SU-DHL-6 (cell line): ENCODE measurements around the gene GPD2.

Experiments used
- H2AFZ ChIP-seq: fragments of 200-600 bp; sonication (generic); 2 replicates; pipeline ENCODE4 v1.6.1; 2014; ENCODE audit warnings: low read depth, mild to moderate bottlenecking, moderate library complexity, mixed read lengths, antibody characterized with exemption, low read length; ENCODE audit not compliant: severe bottlenecking
- H3F3A ChIP-seq: fragments of 200-600 bp; shearing (Covaris generic); 2 replicates; pipeline ENCODE4 v1.6.0; 2016; ENCODE audit warnings: antibody characterized with exemption, mild to moderate bottlenecking; ENCODE audit not compliant: insufficient read depth
- H3K27ac ChIP-seq: fragments of 200-600 bp; sonication (generic); 2 replicates; pipeline ENCODE4 v1.5.1; 2016; ENCODE audit warnings: low read depth, mild to moderate bottlenecking, low read length, moderate library complexity, mixed read lengths
- H3K27me3 ChIP-seq: fragments of 200-600 bp; sonication (generic), shearing (Covaris generic); 2 replicates; pipeline ENCODE4 v1.6.0; 2014; ENCODE audit warnings: mild to moderate bottlenecking, low read length
- H3K36me3 ChIP-seq: fragments of 200-600 bp; sonication (generic); 2 replicates; pipeline ENCODE4 v1.6.1; 2014; ENCODE audit warnings: mild to moderate bottlenecking, low read length, mixed read lengths
- H3K4me2 ChIP-seq: fragments of 300-600, 200-600 bp; shearing (Covaris generic), sonication (generic); 2 replicates; pipeline ENCODE4 v1.6.0; 2014; ENCODE audit warnings: low read length, low read depth, mild to moderate bottlenecking; ENCODE audit not compliant: poor library complexity, severe bottlenecking
- H3K4me3 ChIP-seq: fragments of 200-600 bp; sonication (generic); 2 replicates; pipeline ENCODE4 v1.5.1; 2014; ENCODE audit warnings: antibody characterized with exemption, low read length, mild to moderate bottlenecking, mixed read lengths; ENCODE audit not compliant: insufficient read depth, poor library complexity, severe bottlenecking
- H3K79me2 ChIP-seq: fragments of 200-600 bp; sonication (generic); 2 replicates; pipeline ENCODE4 v1.6.1; 2014; ENCODE audit warnings: mild to moderate bottlenecking, low read length, moderate library complexity; ENCODE audit not compliant: insufficient read depth
- H3K9ac ChIP-seq: fragments of 200-600 bp; sonication (generic); 2 replicates; pipeline ENCODE4 v1.7.0; 2014; ENCODE audit warnings: mild to moderate bottlenecking, low read length
- H3K9me2 ChIP-seq: fragments of 200-600 bp; sonication (generic); replicated peaks from 2 replicates; pipeline ENCODE4 v1.6.1; 2014; ENCODE audit warnings: low read length; ENCODE audit not compliant: insufficient read depth
- H3K9me3 ChIP-seq: fragments of 200-600 bp; sonication (generic); 2 replicates; pipeline ENCODE4 v1.6.1; 2014; ENCODE audit warnings: low read length, mixed read lengths; ENCODE audit not compliant: insufficient read depth
- H4K20me1 ChIP-seq: fragments of 200-600 bp; sonication (generic); 2 replicates; pipeline ENCODE4 v1.6.1; 2014; ENCODE audit warnings: low read depth, mild to moderate bottlenecking, antibody characterized with exemption, low read length, moderate library complexity, mixed read lengths
- EZH2phosphoT487 ChIP-seq: fragments of 200-600 bp; sonication (generic), shearing (Covaris generic); conservative IDR thresholded peaks from 2 replicates; pipeline ENCODE4 v1.6.1; 2018; ENCODE audit warnings: mild to moderate bottlenecking, antibody characterized with exemption, low read length, moderate library complexity, mixed read lengths
- TF ChIP-seq, protein P1 (sequence below): fragments of 200-600 bp; sonication (generic); IDR thresholded peaks from one replicate; pipeline ENCODE4 v1.5.1; 2017; ENCODE audit warnings: antibody characterized with exemption, mild to moderate bottlenecking, low read length, moderate library complexity; ENCODE audit not compliant: insufficient read depth, poor library complexity, severe bottlenecking

The GPD2 gene

DNA sequence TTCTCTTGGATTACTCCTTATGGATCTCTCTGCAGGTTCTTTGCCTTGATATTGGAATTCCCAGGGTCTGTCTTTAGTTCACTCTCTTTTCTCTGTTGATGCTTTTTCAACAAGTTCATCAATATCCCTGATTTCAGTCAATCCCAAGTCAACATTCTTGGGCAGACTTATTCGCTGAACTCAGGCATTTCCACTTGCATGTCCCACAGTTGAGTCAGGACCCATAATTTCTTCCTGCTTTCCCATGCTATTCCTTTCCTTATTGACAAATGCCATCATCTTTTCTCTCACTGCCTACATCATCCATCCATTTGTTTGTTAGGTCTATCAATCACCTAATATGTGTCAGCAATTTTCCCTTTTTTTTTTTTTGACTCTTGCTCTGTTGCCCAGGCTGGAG lies 11.6 kb downstream of the GPD2 start:
- Histone ChIP-seq H4K20me1 (no peaks in the 10 kb centered on the region), H3K9me2 (no peaks in the 10 kb centered on the region), H3K36me3 (no peaks in the 10 kb centered on the region), H3K79me2 (no peaks in the 10 kb centered on the region), H3K9ac (no peak overlapping the region), H3K27me3 (no peaks in the 10 kb centered on the region), H3F3A (no peaks in the 10 kb centered on the region), H2AFZ (no peak overlapping the region), H3K4me2 (no peak overlapping the region), H3K9me3 (no peaks in the 10 kb centered on the region), H3K4me3 (no peak overlapping the region), H3K27ac (no peak overlapping the region)
- TF ChIP-seq, protein P1, sequence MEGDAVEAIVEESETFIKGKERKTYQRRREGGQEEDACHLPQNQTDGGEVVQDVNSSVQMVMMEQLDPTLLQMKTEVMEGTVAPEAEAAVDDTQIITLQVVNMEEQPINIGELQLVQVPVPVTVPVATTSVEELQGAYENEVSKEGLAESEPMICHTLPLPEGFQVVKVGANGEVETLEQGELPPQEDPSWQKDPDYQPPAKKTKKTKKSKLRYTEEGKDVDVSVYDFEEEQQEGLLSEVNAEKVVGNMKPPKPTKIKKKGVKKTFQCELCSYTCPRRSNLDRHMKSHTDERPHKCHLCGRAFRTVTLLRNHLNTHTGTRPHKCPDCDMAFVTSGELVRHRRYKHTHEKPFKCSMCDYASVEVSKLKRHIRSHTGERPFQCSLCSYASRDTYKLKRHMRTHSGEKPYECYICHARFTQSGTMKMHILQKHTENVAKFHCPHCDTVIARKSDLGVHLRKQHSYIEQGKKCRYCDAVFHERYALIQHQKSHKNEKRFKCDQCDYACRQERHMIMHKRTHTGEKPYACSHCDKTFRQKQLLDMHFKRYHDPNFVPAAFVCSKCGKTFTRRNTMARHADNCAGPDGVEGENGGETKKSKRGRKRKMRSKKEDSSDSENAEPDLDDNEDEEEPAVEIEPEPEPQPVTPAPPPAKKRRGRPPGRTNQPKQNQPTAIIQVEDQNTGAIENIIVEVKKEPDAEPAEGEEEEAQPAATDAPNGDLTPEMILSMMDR: no peak
- TF ChIP-seq EZH2phosphoT487: no peak

GRCh38 chr2:156448766-156449165 lies 12.6 kb downstream of the GPD2 start:
- Histone ChIP-seq H3K27ac (no peak overlapping the region), H3K9ac (no peak overlapping the region), H3K9me3 (no peaks in the 10 kb centered on the region), H3K79me2 (no peaks in the 10 kb centered on the region), H3K9me2 (no peaks in the 10 kb centered on the region), H3K4me3 (no peak overlapping the region), H4K20me1 (no peaks in the 10 kb centered on the region), H2AFZ (no peak overlapping the region), H3F3A (no peaks in the 10 kb centered on the region), H3K27me3 (no peaks in the 10 kb centered on the region), H3K4me2 (no peak overlapping the region), H3K36me3 (no peaks in the 10 kb centered on the region)
- TF ChIP-seq EZH2phosphoT487: no peak
- TF ChIP-seq, protein P1: no peak

GRCh38 chr2:156452971-156453370 lies 16.8 kb downstream of the GPD2 start:
- Histone ChIP-seq H3K36me3 (no peaks in the 10 kb centered on the region), H2AFZ (no peak overlapping the region), H3K27me3 (no peaks in the 10 kb centered on the region), H3K9me3 (no peaks in the 10 kb centered on the region), H3K4me2 (no peak overlapping the region), H3K9ac (no peak overlapping the region), H3F3A (no peaks in the 10 kb centered on the region), H3K79me2 (no peaks in the 10 kb centered on the region), H4K20me1 (no peaks in the 10 kb centered on the region), H3K4me3 (no peak overlapping the region), H3K9me2 (no peaks in the 10 kb centered on the region), H3K27ac (no peak overlapping the region)
- TF ChIP-seq, protein P1: no peak
- TF ChIP-seq EZH2phosphoT487: no peak
